Hepatocyte (in vitro differentiated cells): ENCODE data around the gene TCTA. TPM values are rescaled to one million over a fixed set of nuclear protein-coding genes. Genes with fewer than 3 reads are reported as not detected.
A peak's percentile ranks its signal among the peaks of the same experiment; 100 is the strongest.
"Not testable (repeated sequence)": the region's sequence is repeated elsewhere in the genome, so short reads cannot be mapped to it uniquely, and the experiment has no call there.

ENCODE experiments used
- DNase-seq: peaks from one replicate; pipeline ENCODE4 v3.0.0-alpha.2; 2016; ENCODE audit warnings: low spot score
- H2AFZ ChIP-seq: fragments of 200-600 bp; sonication (generic); 2 replicates; pipeline ENCODE4 v1.6.0; 2016; ENCODE audit warnings: antibody characterized with exemption, mild to moderate bottlenecking
- H3K27ac ChIP-seq: fragments of 200-600 bp; sonication (generic); 2 replicates; pipeline ENCODE4 v1.5.1; 2016; ENCODE audit warnings: mild to moderate bottlenecking
- H3K27me3 ChIP-seq: fragments of 200-600 bp; sonication (generic); 2 replicates; pipeline ENCODE4 v1.6.1; 2016
- H3K36me3 ChIP-seq: fragments of 200-600 bp; sonication (generic); replicated peaks from 2 replicates; pipeline ENCODE4 v1.5.1; 2016; ENCODE audit warnings: low read depth; ENCODE audit not compliant: insufficient read depth
- H3K4me1 ChIP-seq: fragments of 200-600 bp; sonication (generic); 2 replicates; pipeline ENCODE4 v1.5.1; 2016; ENCODE audit warnings: mild to moderate bottlenecking, moderate library complexity; ENCODE audit not compliant: insufficient read depth
- H3K4me2 ChIP-seq: fragments of 200-600 bp; sonication (generic); 2 replicates; pipeline ENCODE4 v1.6.0; 2016
- H3K4me3 ChIP-seq: fragments of 200-600 bp; sonication (generic); 2 replicates; pipeline ENCODE4 v1.5.1; 2016; ENCODE audit warnings: mild to moderate bottlenecking
- H3K79me2 ChIP-seq: fragments of 200-600 bp; sonication (generic); 2 replicates; pipeline ENCODE4 v1.6.0; 2017; ENCODE audit warnings: mild to moderate bottlenecking
- H3K9me2 ChIP-seq: fragments of 200-600 bp; sonication (generic); replicated peaks from 2 replicates; pipeline ENCODE4 v1.6.0; 2017; ENCODE audit warnings: mild to moderate bottlenecking; ENCODE audit not compliant: insufficient read depth
- H3K9me3 ChIP-seq: fragments of 200-600 bp; sonication (generic); 2 replicates; pipeline ENCODE4 v1.5.1; 2016; ENCODE audit warnings: low read depth, mild to moderate bottlenecking
- H4K20me1 ChIP-seq: fragments of 200-600 bp; sonication (generic); 2 replicates; pipeline ENCODE4 v1.6.0; 2016; ENCODE audit warnings: mild to moderate bottlenecking; ENCODE audit not compliant: insufficient read depth, poor library complexity, severe bottlenecking
- CTCF ChIP-seq: fragments of 200-600 bp; sonication (generic); IDR thresholded peaks from 2 replicates; pipeline ENCODE4 v1.5.1; 2016; ENCODE audit warnings: antibody characterized with exemption, mild to moderate bottlenecking; ENCODE audit not compliant: poor library complexity
- EZH2 ChIP-seq: fragments of 200-600 bp; sonication (generic); IDR thresholded peaks from 2 replicates; pipeline ENCODE4 v1.6.1; 2016; ENCODE audit warnings: antibody characterized with exemption, mild to moderate bottlenecking, borderline replicate concordance
- EZH2phosphoT487 ChIP-seq: fragments of 200-600 bp; sonication (generic); IDR thresholded peaks from one replicate; pipeline ENCODE4 v1.6.1; 2018; ENCODE audit warnings: antibody characterized with exemption, mild to moderate bottlenecking, low read depth, moderate library complexity; ENCODE audit not compliant: unreplicated experiment, severe bottlenecking
- WGBS: methylation state at CpG from one replicate; pipeline ENCODE4 v1.1.6; 2016; ENCODE audit warnings: low lambda C conversion rate; ENCODE audit errors: missing lambda C conversion rate; 5-methylcytosine and 5-hydroxymethylcytosine counted together
- polyA plus RNA-seq: library from polyadenylated mRNA; unstranded; fragments of >200 nt; fragmentation: Nextera tagmentation; extraction: Ambion mirVana; gene quantifications from 2 replicates; pipeline ENCODE4 v1.2.1, GENCODE V29; 2016
- total RNA-seq: library from RNA; depleted of rRNA; stranded (reverse); fragments of >200 nt; gene quantifications from 2 replicates; pipeline ENCODE4 v1.2.3, GENCODE V29; 2014

Gene TCTA
- total and polyA plus RNA-seq, 2 experiments from 2014 or later, result 20.9 to 31.6 TPM

- Histone ChIP-seq H3K79me2 (peaks cover 100% of the 10 kb centered on the region), H3K27ac (no peak overlapping the region)
- TF ChIP-seq EZH2phosphoT487, result no peak
- TF ChIP-seq EZH2, result no peak
- TF ChIP-seq CTCF, result no peak
These were observed 23.9 kb upstream of the TCTA start for GRCh38 chr3:49388289-49388820.

GRCh38 chr3:49389297-49389696, 22.9 kb upstream of the TCTA start:
- WGBS, result 99% methylated on average over 6 of the region's 6 CpGs
- Histone ChIP-seq H3K79me2 (peaks cover 98% of the 10 kb centered on the region), H3K36me3 (no peaks in the 10 kb centered on the region), H2AFZ (no peak overlapping the region), H4K20me1 (peaks cover 98% of the 10 kb centered on the region), H3K9me3 (no peaks in the 10 kb centered on the region), H3K4me3 (no peak overlapping the region), H3K4me1 (no peaks in the 10 kb centered on the region), H3K9me2 (no peaks in the 10 kb centered on the region), H3K27ac (no peak overlapping the region), H3K27me3 (no peaks in the 10 kb centered on the region), H3K4me2 (no peak overlapping the region)
- TF ChIP-seq EZH2, result no peak
- DNase-seq, result no peak

More at GRCh38 chr3:49388289-49388820, 23.9 kb upstream of the TCTA start:
- H3K9me3 ChIP-seq, result no peaks in the 10 kb centered on the region
- no peak overlapping the region for H2AFZ ChIP-seq
- H4K20me1 ChIP-seq, result peaks cover 99% of the 10 kb centered on the region
- no peaks in the 10 kb centered on the region for H3K4me1 ChIP-seq
- no peaks in the 10 kb centered on the region for H3K9me2 ChIP-seq
- WGBS, result 90% methylated on average over 1 of the region's 1 CpG
- no peak overlapping the region for H3K4me3 ChIP-seq
- no peak overlapping the region for H3K4me2 ChIP-seq
- no peak for DNase-seq
- no peaks in the 10 kb centered on the region for H3K27me3 ChIP-seq
- H3K36me3 ChIP-seq, result no peaks in the 10 kb centered on the region

- not testable (repeated sequence) for DNase-seq, H3K27ac ChIP-seq, H3K9me2 ChIP-seq, H3K9me3 ChIP-seq, H3K4me2 ChIP-seq, H3K4me3 ChIP-seq, H3K4me1 ChIP-seq, H3K36me3 ChIP-seq, H2AFZ ChIP-seq, H3K27me3 ChIP-seq
- Histone ChIP-seq H3K79me2 (peaks cover 98% of the 10 kb centered on the region), H4K20me1 (peaks cover 98% of the 10 kb centered on the region)
- 93% methylated on average over 10 of the region's 10 CpGs for WGBS
These were observed 20.9 kb upstream of the TCTA start for GRCh38 chr3:49391310-49391709.

- no peaks in the 10 kb centered on the region for H3K27me3 ChIP-seq
- H3K36me3 ChIP-seq, result no peaks in the 10 kb centered on the region
- H3K9me3 ChIP-seq, result no peaks in the 10 kb centered on the region
- no peaks in the 10 kb centered on the region for H3K9me2 ChIP-seq
- H3K79me2 ChIP-seq, result peaks cover 98% of the 10 kb centered on the region
- no peak overlapping the region for H3K4me3 ChIP-seq
- no peaks in the 10 kb centered on the region for H3K4me1 ChIP-seq
- H3K27ac ChIP-seq, result no peak overlapping the region
- H3K4me2 ChIP-seq, result no peak overlapping the region
- TF ChIP-seq EZH2, result no peak
- no peak for TF ChIP-seq EZH2phosphoT487
- no peak for TF ChIP-seq CTCF
- DNase-seq, result peak; percentile 26
- H2AFZ ChIP-seq, result no peak overlapping the region
- H4K20me1 ChIP-seq, result peaks cover 95% of the 10 kb centered on the region
- WGBS, result 67% methylated on average over 4 of the region's 4 CpGs
These were observed 14.8 kb upstream of the TCTA start for GRCh38 chr3:49397470-49397869.

- 96% methylated on average over 3 of the region's 3 CpGs for WGBS
- no peak overlapping the region for H3K27ac ChIP-seq
- H3K9me2 ChIP-seq, result no peaks in the 10 kb centered on the region
- no peak for DNase-seq
- no peak overlapping the region for H3K4me2 ChIP-seq
- no peaks in the 10 kb centered on the region for H3K36me3 ChIP-seq
- H2AFZ ChIP-seq, result no peak overlapping the region
- H3K4me3 ChIP-seq, result no peak overlapping the region
- H3K79me2 ChIP-seq, result peaks cover 100% of the 10 kb centered on the region
- H3K9me3 ChIP-seq, result no peaks in the 10 kb centered on the region
- no peaks in the 10 kb centered on the region for H3K4me1 ChIP-seq
- TF ChIP-seq CTCF, result no peak
- TF ChIP-seq EZH2, result no peak
- no peak for TF ChIP-seq EZH2phosphoT487
- no peaks in the 10 kb centered on the region for H3K27me3 ChIP-seq
- peaks cover 97% of the 10 kb centered on the region for H4K20me1 ChIP-seq
These were observed 12.8 kb upstream of the TCTA start for GRCh38 chr3:49399461-49399860.
